MCF 10A (cell line): ENCODE results near the gene BANP. TPM values are rescaled to one million over a fixed set of nuclear protein-coding genes. Genes with fewer than 3 reads are reported as not detected.
A peak's percentile ranks its signal among the peaks of the same experiment; 100 is the strongest.

Experiments
- BruUV-seq: library from RNA; stranded (reverse); fragments of 400-500 nt; replicated peaks from 2 replicates; lab custom pipeline; 2021; lab: Mats Ljungman, UMichigan
- CTCF ChIA-PET: fragments of 300-600 bp; sonication (Branson Sonifier 250); formaldehyde crosslinking; extraction: SDS; loops from one replicate; lab custom pipeline; 2021; ENCODE audit warnings: antibody characterized with exemption, inconsistent platforms; lab: Yijun Ruan, JAX
- POLR2A ChIA-PET: fragments of 300-600, 350-650 bp; sonication (Branson Sonifier 250); formaldehyde crosslinking; extraction: SDS; loops from one replicate; lab custom pipeline; 2020; ENCODE audit warnings: antibody characterized with exemption, inconsistent platforms; lab: Yijun Ruan, JAX
- DNase-seq: peaks from one replicate; pipeline ENCODE4 v3.0.0-alpha.2; 2018; ENCODE audit not compliant: unreplicated experiment
- H3K27ac Mint-ChIP-seq: one replicate; pipeline ENCODE4 v1.8.0; 2022; ENCODE audit warnings: mild to moderate bottlenecking, low read depth, mixed read lengths; ENCODE audit not compliant: unreplicated experiment
- H3K27me3 Mint-ChIP-seq: one replicate; pipeline ENCODE4 v1.8.0; 2022; ENCODE audit warnings: mixed read lengths; ENCODE audit not compliant: insufficient read depth, unreplicated experiment
- H3K36me3 Mint-ChIP-seq: one replicate; pipeline ENCODE4 v1.8.0; 2022; ENCODE audit warnings: mild to moderate bottlenecking, moderate library complexity, mixed read lengths; ENCODE audit not compliant: insufficient read depth, unreplicated experiment
- H3K4me1 Mint-ChIP-seq: one replicate; pipeline ENCODE4 v1.8.0; 2022; ENCODE audit warnings: mixed read lengths; ENCODE audit not compliant: insufficient read depth, unreplicated experiment
- H3K4me3 Mint-ChIP-seq: one replicate; pipeline ENCODE4 v1.8.0; 2022; ENCODE audit warnings: mild to moderate bottlenecking, moderate library complexity, mixed read lengths; ENCODE audit not compliant: unreplicated experiment
- H3K9me3 Mint-ChIP-seq: one replicate; pipeline ENCODE4 v1.8.0; 2022; ENCODE audit warnings: mixed read lengths; ENCODE audit not compliant: unreplicated experiment
- intact Hi-C: fragments of 100-400 bp; cut with micrococcal nuclease; formaldehyde crosslinking; loops from 2 replicates; pipeline ENCODE4 v1.14.1; 2022
- total RNA-seq: library from RNA; stranded (reverse); gene quantifications from 2 replicates; pipeline ENCODE4 v1.2.3, GENCODE V29; 2022
- TF ChIP-seq, protein P1 (sequence below): fragments of 200-600 bp; IDR thresholded peaks from one replicate; pipeline ENCODE4 v1.8.0; 2022; ENCODE audit warnings: antibody characterized with exemption, mild to moderate bottlenecking; ENCODE audit not compliant: unreplicated experiment

BANP gene
- total RNA-seq, 1 experiment from 2014 or later: 38.2 TPM

- intact Hi-C loops: no loop called here
- TF ChIP-seq, protein P1, sequence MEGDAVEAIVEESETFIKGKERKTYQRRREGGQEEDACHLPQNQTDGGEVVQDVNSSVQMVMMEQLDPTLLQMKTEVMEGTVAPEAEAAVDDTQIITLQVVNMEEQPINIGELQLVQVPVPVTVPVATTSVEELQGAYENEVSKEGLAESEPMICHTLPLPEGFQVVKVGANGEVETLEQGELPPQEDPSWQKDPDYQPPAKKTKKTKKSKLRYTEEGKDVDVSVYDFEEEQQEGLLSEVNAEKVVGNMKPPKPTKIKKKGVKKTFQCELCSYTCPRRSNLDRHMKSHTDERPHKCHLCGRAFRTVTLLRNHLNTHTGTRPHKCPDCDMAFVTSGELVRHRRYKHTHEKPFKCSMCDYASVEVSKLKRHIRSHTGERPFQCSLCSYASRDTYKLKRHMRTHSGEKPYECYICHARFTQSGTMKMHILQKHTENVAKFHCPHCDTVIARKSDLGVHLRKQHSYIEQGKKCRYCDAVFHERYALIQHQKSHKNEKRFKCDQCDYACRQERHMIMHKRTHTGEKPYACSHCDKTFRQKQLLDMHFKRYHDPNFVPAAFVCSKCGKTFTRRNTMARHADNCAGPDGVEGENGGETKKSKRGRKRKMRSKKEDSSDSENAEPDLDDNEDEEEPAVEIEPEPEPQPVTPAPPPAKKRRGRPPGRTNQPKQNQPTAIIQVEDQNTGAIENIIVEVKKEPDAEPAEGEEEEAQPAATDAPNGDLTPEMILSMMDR: no peak
- no peaks in the 10 kb centered on the region for H3K27me3 Mint-ChIP-seq
- POLR2A ChIA-PET: no interaction called here
- BruUV-seq: no TSS peak
- H3K4me3 Mint-ChIP-seq: no peak overlapping the region
- H3K36me3 Mint-ChIP-seq: peaks cover 31% of the 10 kb centered on the region
- peaks cover 10% of the 10 kb centered on the region for H3K4me1 Mint-ChIP-seq
- CTCF ChIA-PET: no interaction called here
- H3K9me3 Mint-ChIP-seq: no peaks in the 10 kb centered on the region
- DNase-seq: no peak
- H3K27ac Mint-ChIP-seq: no peak overlapping the region
Observed at GRCh38 chr16:87961623-87962022, 10.4 kb downstream of the BANP start.

DNA sequence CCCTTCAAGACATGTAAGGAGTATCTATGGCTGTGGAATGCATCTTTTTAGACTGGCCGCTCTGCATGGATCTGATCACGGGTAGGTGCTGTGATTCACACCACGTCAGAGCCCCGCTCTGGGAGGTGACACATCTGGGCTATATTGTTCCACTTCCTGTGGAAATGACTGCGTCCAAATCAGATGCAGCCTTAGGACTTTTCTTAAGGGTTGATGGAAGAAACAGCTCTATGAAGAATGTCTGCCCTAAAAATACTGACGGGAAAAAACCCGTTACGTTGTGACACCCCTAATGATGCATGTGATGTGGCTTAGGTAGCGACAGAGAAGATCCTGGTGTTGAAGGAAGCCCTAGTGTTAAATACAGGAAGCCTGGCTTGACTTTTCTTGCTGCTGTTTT lies 12.2 kb downstream of the BANP start:
- peaks cover 10% of the 10 kb centered on the region for H3K4me1 Mint-ChIP-seq
- no TSS peak for BruUV-seq
- ChIA-PET POLR2A (interaction anchor here (1.8 kb wide), 1 partner anchor 12 kb away, joined by 4 read pairs; the partner anchor contains the start of gene BANP), CTCF (interaction anchor here (0.7 to 1.3 kb wide), 2 partner anchors 328 to 598 kb away, joined by 3 read pairs; no protein-coding TSS in a partner anchor)
- DNase-seq: peak; percentile 30
- no peaks in the 10 kb centered on the region for H3K9me3 Mint-ChIP-seq
- intact Hi-C loops: no loop called here
- TF ChIP-seq, protein P1: no peak
- H3K36me3 Mint-ChIP-seq: peaks cover 24% of the 10 kb centered on the region
- H3K27ac Mint-ChIP-seq: no peak overlapping the region
- H3K27me3 Mint-ChIP-seq: no peaks in the 10 kb centered on the region
- no peak overlapping the region for H3K4me3 Mint-ChIP-seq

- CTCF ChIA-PET: interaction anchor here (0.7 to 1.3 kb wide), 2 partner anchors 329 to 597 kb away, joined by 3 read pairs; no protein-coding TSS in a partner anchor
- BruUV-seq: no TSS peak
Observed at GRCh38 chr16:87964049-87964659, 12.9 kb downstream of the BANP start.

GRCh38 chr16:87965417-87965816 lies 14.2 kb downstream of the BANP start:
- ChIA-PET CTCF (no interaction called here), POLR2A (interaction anchor here (1.5 kb wide), 1 partner anchor 12 kb away, joined by 5 read pairs; no protein-coding TSS in a partner anchor)
- BruUV-seq: no TSS peak
- Mint-ChIP-seq H3K4me1 (peaks cover 10% of the 10 kb centered on the region), H3K9me3 (no peaks in the 10 kb centered on the region), H3K27me3 (no peaks in the 10 kb centered on the region), H3K36me3 (peaks cover 8% of the 10 kb centered on the region), H3K27ac (no peak overlapping the region), H3K4me3 (no peak overlapping the region)
- TF ChIP-seq, protein P1: no peak
- no peak for DNase-seq
- intact Hi-C loops: no loop called here

More at GRCh38 chr16:87964049-87964659, 12.9 kb downstream of the BANP start:
- no peaks in the 10 kb centered on the region for H3K9me3 Mint-ChIP-seq
- TF ChIP-seq, protein P1: no peak
- POLR2A ChIA-PET: interaction anchor here (1.8 kb wide), 1 partner anchor 13 kb away, joined by 4 read pairs; the partner anchor contains the start of gene BANP
- peaks cover 10% of the 10 kb centered on the region for H3K4me1 Mint-ChIP-seq
- peak overlapping the region; percentile 36 for H3K27ac Mint-ChIP-seq
- H3K4me3 Mint-ChIP-seq: no peak overlapping the region
- DNase-seq: no peak
- peaks cover 18% of the 10 kb centered on the region for H3K36me3 Mint-ChIP-seq
- intact Hi-C loops: no loop called here
- no peaks in the 10 kb centered on the region for H3K27me3 Mint-ChIP-seq
